Superior temporal gyrus (tissue), 1 donor: ENCODE results near the gene CD4.

ENCODE experiments used
- DNase-seq: peaks from one replicate; pipeline ENCODE4 v3.0.0-alpha.2; 2016; ENCODE audit errors: extremely low spot score

The CD4 gene

DNA sequence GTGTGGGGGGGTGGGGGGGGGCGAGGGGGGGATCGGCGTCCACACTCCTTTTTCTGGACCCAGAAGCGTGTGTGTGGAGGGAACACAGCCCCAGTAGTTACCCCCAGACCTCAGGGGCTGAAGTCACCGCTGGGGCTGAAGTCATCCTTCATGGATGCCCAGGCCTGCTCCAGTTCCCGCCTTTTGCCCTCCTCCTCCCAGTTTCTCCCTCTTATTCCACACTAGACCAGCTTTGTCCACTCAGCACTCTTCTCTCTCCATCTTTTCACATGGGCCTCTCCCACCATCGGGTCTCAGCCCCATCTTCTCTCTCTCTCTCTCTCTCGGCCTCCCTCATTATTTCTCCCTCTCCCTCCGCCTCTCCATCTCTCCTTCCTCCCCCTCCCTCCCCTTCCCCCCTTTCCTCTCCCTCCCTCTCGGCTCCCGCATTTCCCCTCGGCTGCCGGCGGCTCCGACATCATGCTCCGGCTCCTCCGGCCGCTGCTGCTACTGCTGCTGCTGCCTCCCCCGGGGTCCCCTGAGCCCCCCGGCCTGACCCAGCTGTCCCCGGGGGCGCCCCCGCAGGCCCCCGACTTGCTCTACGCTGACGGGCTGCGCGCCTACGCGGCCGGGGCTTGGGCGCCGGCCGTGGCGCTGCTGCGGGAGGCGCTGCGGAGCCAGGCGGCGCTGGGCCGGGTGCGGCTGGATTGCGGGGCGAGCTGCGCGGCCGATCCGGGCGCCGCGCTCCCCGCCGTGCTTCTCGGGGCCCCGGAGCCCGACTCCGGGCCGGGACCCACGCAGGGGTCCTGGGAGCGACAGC, 38.9 kb downstream of the CD4 start, which contains the start of gene P3H3:
TSS of gene P3H3 (plus strand) at position 426 of the 799 bp plus-strand sequence. CDS start at position 460, 34 bp downstream.
- peak; percentile 21 for DNase-seq

DNA sequence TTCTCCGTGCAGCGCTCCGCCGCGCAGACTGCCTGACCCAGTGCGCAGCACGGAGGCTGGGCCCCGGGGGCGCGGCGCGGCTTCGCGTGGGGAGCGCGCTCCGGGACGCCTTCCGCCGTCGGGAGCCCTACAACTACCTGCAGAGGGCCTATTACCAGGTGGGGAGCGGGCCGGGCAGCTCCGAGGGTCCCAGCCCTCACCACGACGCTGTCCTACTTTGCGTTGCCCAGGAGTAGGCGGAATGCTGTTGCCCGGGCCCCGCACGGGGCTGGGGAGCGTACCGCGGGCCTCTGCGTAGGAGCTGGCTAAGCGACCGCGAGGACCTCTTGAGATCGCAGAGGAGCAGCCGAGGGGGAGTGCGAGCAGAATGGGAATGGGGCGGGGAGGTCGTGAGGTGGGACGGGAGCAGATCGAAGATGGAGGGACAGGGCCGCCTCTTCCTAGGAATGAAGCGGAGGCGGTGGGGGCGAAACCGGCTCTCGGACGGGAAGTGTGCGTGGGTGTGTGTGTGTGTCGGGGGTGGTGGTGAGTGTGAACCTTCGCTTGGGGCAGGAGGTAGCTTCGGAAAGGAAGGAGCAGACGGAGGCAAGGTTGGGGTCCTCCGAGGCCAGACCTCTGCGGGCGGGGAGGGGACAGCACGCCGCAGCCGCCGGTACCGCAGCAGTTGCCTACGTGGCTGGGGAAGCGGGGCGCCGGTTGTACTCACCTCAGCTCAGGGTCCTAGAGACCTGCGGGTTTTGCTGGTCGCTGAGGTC, 39.6 kb downstream of the CD4 start:
- DNase-seq: peak; percentile 17

- DNase-seq: no peak
Measured at GRCh38 chr12:6829536-6830220, 40.4 kb downstream of the CD4 start.

DNA sequence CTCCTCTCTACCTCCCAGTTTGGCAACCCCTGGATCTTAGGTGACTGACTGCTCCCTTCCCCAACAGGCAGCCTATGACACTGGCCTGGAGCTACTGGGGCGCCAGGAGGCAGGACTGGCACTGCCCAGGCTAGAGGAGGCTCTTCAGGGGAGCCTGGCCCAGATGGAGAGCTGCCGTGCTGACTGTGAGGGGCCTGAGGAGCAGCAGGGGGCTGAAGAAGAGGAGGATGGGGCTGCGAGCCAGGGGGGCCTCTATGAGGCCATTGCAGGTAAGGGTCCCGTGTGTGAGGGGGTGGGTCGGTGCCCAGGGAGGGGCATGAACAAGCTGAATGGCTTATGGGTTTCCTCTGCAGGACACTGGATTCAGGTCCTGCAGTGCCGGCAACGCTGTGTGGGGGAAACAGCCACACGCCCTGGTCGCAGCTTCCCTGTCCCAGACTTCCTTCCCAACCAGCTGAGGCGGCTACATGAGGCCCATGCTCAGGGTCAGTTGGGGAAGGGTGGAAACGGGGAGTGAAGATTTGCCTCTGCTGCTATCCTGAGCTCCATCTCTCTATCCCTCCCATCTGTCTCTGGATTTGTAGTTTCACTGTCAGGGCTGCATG, 41.1 kb downstream of the CD4 start:
- DNase-seq: no peak

- no peak for DNase-seq
Measured at GRCh38 chr12:6830999-6831398, 41.7 kb downstream of the CD4 start.

GRCh38 chr12:6831450-6831995, 42.2 kb downstream of the CD4 start:
- no peak for DNase-seq

- no peak for DNase-seq
Measured at GRCh38 chr12:6832125-6832524, 42.8 kb downstream of the CD4 start.

- DNase-seq: no peak
Measured at GRCh38 chr12:6833189-6833890, 44.0 kb downstream of the CD4 start.

GRCh38 chr12:6834254-6834653, 44.9 kb downstream of the CD4 start:
- no peak for DNase-seq

- no peak for DNase-seq
Measured at GRCh38 chr12:6834873-6835272, 45.5 kb downstream of the CD4 start.

- no peak for DNase-seq
Measured at GRCh38 chr12:6836851-6837250, 47.5 kb downstream of the CD4 start.

- no peak for DNase-seq
Measured at GRCh38 chr12:6837370-6838060, 48.2 kb downstream of the CD4 start.

DNA sequence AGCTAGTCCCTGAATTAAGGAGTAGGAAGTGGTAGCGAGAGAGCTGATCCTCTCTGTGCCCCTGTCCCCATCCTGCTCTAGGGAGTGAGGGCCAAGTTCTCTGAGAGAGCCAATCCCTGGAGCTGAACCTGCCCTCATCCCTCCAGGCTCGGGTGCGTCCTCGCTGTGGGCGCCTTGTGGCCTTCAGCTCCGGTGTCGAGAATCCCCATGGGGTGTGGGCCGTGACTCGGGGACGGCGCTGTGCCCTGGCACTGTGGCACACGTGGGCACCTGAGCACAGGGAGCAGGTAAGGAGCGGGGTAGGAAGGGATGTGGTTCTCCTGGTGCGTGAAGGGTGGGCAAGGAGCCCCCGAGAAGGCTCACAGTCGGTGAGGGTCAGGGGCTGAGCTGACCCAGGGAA, 49.5 kb downstream of the CD4 start:
- no peak for DNase-seq

DNA sequence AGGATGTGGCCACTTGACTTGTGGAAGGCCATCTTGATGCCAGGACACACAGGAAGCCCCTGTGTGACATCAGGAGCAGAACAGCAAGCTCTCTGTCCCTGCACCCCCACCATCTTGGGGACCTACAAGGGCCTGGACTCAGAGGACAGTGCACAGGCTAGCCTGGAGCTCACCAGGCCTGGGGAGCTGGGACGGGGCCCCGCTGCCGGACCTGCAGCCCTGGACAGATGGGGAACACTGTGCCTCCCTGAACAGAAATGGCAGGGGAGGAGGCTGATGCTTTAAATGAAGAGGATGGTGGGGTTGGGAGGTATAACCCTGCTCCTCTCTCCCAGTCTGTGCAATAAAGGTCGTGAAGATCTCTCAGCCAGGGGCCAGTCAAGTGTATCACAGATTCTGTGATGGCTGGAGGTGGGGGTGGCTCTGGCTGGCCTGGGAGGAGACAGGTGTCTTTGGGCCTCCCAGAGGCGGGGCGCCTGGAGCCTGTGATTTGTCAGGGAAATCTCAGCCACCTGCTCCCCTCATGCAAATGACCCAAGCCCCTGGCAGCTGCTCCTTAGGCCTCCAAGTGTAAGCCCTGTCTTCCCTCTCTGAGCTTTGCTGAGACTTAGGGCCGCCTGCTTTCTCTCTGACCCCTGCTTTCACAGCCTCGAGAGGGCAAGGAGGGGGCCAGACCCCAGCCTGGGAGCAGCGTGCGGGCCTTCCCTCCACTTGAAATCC, 50.3 kb downstream of the CD4 start:
- DNase-seq: no peak

DNA sequence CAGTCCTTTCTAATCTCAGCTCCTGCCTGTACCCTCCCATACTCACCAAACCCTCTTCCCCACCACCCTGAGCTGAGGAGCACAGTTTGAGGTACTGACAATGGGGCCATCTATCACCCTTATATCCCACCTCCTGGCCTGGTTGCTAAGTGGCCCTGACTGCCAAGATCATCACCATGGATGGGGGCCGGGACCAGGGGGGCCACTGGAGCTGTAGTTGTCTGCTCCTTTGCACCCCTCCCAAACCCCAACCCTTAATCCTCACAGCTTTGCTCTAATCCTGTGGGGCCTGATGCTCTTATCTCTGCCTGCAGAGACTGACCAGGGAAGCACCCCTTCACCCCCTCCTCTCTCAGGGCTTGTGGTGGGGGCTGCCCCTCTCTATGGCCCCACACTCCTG, 51.0 kb downstream of the CD4 start:
- no peak for DNase-seq

- DNase-seq: no peak
Measured at GRCh38 chr12:6840761-6841515, 51.6 kb downstream of the CD4 start, which contains the start of gene GNB3. GNB3 (plus strand) TSS chr12:6840925; CDS start chr12:6841288, 363 bp downstream.

DNA sequence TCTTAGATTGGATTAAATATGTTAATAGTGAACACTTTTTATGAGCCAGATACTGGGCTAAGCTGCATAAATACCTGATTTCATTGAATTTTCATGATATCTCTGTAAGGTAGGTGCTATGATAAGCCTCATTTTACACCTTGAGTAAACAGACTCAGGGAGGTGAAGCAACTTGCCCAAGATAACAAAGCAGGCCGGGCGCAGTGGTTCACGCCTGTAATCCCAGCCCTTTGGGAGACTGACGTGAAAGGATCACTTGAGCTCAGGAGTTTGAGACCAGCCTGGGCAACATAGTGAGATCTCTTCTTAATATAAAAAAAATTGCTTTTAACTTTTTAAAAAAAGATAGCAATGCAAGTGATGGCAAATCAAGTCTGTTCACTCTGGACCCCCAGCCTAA, 52.7 kb downstream of the CD4 start:
- no peak for DNase-seq

GRCh38 chr12:6843118-6843902, 54.0 kb downstream of the CD4 start:
- no peak for DNase-seq
